Ascending aorta (tissue), 2 donors: Measurements from ENCODE around the gene CLIP2. TPM values are rescaled to one million over a fixed set of nuclear protein-coding genes. Genes with fewer than 3 reads are reported as not detected.

Source experiments
- DNase-seq, 2 donors: peaks; one replicate each; pipeline ENCODE4 v3.0.0-alpha.2; 2019; ENCODE audit warnings: low spot score in 2 of 2
- H3K27ac ChIP-seq, 2 donors: fragments of 200-600 bp; sonication (generic); one replicate each; pipeline ENCODE4 v1.5.1; 2016 to 2017; ENCODE audit warnings: mild to moderate bottlenecking in 1 of 2
- H3K27me3 ChIP-seq: fragments of 200-600 bp; sonication (generic); one replicate; pipeline ENCODE4 v1.5.1; 2017
- H3K36me3 ChIP-seq, 2 donors: fragments of 200-600 bp; sonication (generic); one replicate each; pipeline ENCODE4 v1.5.1; 2016
- H3K4me1 ChIP-seq, 2 donors: fragments of 200-600 bp; sonication (generic); one replicate each; pipeline ENCODE4 v1.5.1; 2016 to 2017; ENCODE audit warnings: mild to moderate bottlenecking in 1 of 2
- H3K4me3 ChIP-seq, 2 donors: fragments of 200-600 bp; sonication (generic); one replicate each; pipeline ENCODE4 v1.5.1; 2016 to 2017; ENCODE audit warnings: mild to moderate bottlenecking in 1 of 2
- H3K9me3 ChIP-seq, 2 donors: fragments of 200-600 bp; sonication (generic); one replicate each; pipeline ENCODE4 v1.5.1; 2016
- CTCF ChIP-seq, 3 experiments: fragments of 200-600 bp in 2 of 3; fragments of 450-650 bp in 1 of 3; sonication (generic) in 2 of 3; IDR thresholded peaks; one replicate each; pipeline ENCODE4 v1.5.1; 2016 to 2019; ENCODE audit warnings: antibody characterized with exemption in 3 of 3, mild to moderate bottlenecking in 1 of 3, moderate library complexity in 1 of 3
- intact Hi-C: fragments of 100-400 bp; cut with DNase I; formaldehyde crosslinking; loops from one replicate; pipeline ENCODE4 v1.15.1; 2023
- total RNA-seq: library from RNA; depleted of rRNA; stranded (reverse); fragments of >200 nt; gene quantifications from one replicate; pipeline ENCODE4 v1.1.0, GENCODE V29; 2016

The CLIP2 gene
- total RNA-seq, 1 donor from 2014 or later = 50.2 TPM

DNA sequence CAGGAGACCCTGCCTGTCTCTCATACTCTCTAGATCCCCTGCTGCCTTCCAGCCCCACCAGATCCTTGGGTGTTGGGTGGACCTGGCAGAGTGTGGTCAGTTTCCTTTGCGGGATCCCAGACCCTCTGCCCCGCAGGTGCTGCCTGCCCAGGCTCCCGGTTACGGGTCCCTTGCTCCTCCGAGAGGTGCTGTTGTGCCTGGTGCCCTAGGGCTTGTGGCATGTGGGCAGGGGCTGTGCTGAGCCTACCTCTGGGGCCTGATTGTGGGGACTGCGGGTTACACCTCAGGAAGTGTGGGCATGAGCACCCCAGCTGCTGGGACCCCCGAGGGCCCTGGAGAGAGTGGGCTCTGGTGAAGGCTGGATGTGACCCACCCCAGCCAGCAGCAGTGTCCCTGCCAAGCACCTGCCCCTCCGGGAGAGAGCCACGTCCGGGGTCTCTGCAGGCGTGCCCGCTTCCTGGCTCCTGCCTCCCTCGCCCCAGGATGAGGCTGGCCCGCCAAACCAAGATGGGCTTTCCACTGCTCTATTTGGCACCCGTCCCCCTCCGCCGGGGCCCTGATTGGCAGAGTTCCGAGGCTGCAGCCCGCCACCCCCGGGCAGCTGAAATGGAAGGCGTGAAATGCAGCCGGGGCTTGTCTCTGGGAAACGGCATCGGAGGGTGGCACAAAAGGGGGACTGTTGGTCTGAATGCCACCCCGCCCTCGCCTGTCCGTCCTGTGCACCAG lies 17.0 kb downstream of the CLIP2 start:
- no peak for DNase-seq
- Histone ChIP-seq H3K4me3 (peak overlapping the region; percentile 34 to 57), H3K27me3 (no peaks in the 10 kb centered on the region), H3K9me3 (no peaks in the 10 kb centered on the region), H3K36me3 (no peaks in the 10 kb centered on the region), H3K4me1 (peaks cover 13 to 35% of the 10 kb centered on the region in 2 donors), H3K27ac (peak overlapping the region; percentile 78 to 83)
- TF ChIP-seq CTCF (IDR thresholded peaks at IDR 0.05) = no peak
- intact Hi-C loops = no loop called here

DNA sequence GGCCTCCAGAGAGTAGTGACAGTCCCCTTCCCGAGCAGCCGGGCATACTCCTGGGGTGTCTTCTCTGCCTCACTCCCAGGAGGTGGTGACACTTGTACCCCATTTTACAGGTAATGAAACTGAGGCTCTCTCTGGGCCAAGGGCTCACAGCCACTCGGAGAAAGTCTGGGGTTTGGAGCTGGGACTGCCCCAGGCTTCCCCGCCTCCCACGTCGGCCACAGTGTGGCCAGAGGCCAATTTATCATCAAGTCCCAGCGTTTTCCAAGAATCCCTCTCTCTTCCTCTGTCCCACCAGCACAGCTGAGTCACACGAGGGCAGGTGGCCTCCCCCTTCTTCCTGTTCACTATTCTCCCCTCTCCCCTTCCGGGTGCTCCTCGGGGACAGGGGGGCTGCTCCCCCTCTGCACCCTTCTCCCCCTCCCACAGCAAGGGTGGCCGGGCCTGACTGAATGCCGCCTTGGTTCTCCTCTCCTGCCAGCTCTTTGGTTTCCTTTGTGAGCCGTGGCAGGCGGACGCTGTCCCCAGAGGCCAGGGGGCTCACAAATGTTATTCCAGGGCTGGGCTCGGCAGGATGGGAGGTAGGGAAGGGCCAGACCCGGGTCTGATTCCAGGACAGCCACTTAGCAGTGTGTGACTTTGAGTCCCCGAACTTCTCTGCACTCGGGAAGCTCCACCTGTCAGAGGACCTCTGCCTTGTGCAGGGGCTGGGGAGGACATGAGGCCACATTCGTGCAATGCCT lies 17.7 kb downstream of the CLIP2 start:
- Histone ChIP-seq H3K4me1 (peaks cover 13 to 35% of the 10 kb centered on the region in 2 donors), H3K27ac (peak overlapping the region; percentile 78 to 83), H3K27me3 (no peaks in the 10 kb centered on the region), H3K36me3 (no peaks in the 10 kb centered on the region), H3K4me3 (peak overlapping the region; percentile 34 to 57), H3K9me3 (no peaks in the 10 kb centered on the region)
- no peak for TF ChIP-seq CTCF (IDR thresholded peaks at IDR 0.05)
- intact Hi-C loops = no loop called here
- DNase-seq = peak in 1 of 2 donors; percentile 86

GRCh38 chr7:74307738-74308505 lies 18.7 kb downstream of the CLIP2 start:
- no peak for TF ChIP-seq CTCF (IDR thresholded peaks at IDR 0.05)
- H3K9me3 ChIP-seq = no peaks in the 10 kb centered on the region
- peak overlapping the region; percentile 78 to 83 for H3K27ac ChIP-seq
- H3K4me1 ChIP-seq = peaks cover 13 to 34% of the 10 kb centered on the region in 2 donors
- peak overlapping the region in 1 of 2 donors; percentile 57 for H3K4me3 ChIP-seq
- H3K27me3 ChIP-seq = no peaks in the 10 kb centered on the region
- DNase-seq = peak in 1 of 2 donors; percentile 75
- intact Hi-C loops = no loop called here
- no peaks in the 10 kb centered on the region for H3K36me3 ChIP-seq

GRCh38 chr7:74309181-74309580 lies 20.0 kb downstream of the CLIP2 start:
- no peak overlapping the region for H3K4me3 ChIP-seq
- H3K36me3 ChIP-seq = no peaks in the 10 kb centered on the region
- H3K4me1 ChIP-seq = peaks cover 13 to 31% of the 10 kb centered on the region in 2 donors
- H3K9me3 ChIP-seq = no peaks in the 10 kb centered on the region
- intact Hi-C loops = no loop called here
- peak overlapping the region in 1 of 2 donors; percentile 83 for H3K27ac ChIP-seq
- no peak for TF ChIP-seq CTCF (IDR thresholded peaks at IDR 0.05)
- H3K27me3 ChIP-seq = no peaks in the 10 kb centered on the region
- no peak for DNase-seq

GRCh38 chr7:74311305-74311744 lies 22.1 kb downstream of the CLIP2 start:
- intact Hi-C loops = no loop called here
- TF ChIP-seq CTCF (IDR thresholded peaks at IDR 0.05) = no peak
- Histone ChIP-seq H3K27me3 (no peaks in the 10 kb centered on the region), H3K36me3 (no peaks in the 10 kb centered on the region), H3K4me3 (no peak overlapping the region), H3K27ac (peak overlapping the region in 1 of 2 donors; percentile 83), H3K9me3 (no peaks in the 10 kb centered on the region), H3K4me1 (peaks cover 9 to 25% of the 10 kb centered on the region in 2 donors)
- no peak for DNase-seq
